Stimulated activated CD8-positive, alpha-beta memory T cell treated with anti-CD3 and anti-CD28 coated beads, Interleukin-4, amount 100 ng/mL, for 24 hours (primary cell): ENCODE results near the gene TMEM134.

Experiments used
- DNase-seq: peaks from one replicate; pipeline ENCODE4 v3.0.0-alpha.2; 2020; ENCODE audit warnings: low read depth

TMEM134 gene

GRCh38 chr11:67458266-67458665 is 10.8 kb downstream of the TMEM134 start:
- DNase-seq, result no peak

- DNase-seq, result no peak
Measured at GRCh38 chr11:67457453-67457852, 11.6 kb downstream of the TMEM134 start.

DNA sequence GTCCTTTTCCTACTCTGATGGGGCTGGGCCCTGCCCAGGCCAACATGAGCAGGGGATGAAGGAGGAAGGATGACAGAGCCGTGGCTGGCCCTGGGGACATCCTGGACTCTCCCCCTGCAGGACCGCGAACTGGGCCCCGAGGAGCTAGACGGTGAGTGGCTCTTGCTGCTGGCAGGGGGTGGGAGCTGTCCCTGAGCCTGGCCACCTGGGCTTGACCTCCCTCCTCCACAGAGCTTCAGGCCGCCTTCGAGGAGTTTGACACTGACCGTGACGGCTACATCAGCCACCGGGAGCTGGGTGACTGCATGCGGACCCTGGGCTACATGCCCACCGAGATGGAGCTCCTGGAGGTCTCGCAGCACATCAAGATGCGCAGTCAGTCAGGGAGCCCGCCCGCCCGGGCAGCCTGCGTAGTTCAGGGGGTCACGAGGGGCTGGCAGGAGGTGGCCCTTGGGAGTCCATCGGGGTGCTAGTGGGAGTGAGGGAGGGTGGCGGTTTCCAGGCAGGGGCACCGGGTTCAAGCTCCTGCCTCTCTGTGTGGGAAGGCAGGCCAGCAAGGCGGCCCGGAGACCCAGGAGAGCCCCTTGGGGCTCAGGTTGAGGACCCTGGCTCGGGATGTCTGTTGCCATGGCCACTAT is 12.9 kb downstream of the TMEM134 start:
- DNase-seq, result no peak

DNA sequence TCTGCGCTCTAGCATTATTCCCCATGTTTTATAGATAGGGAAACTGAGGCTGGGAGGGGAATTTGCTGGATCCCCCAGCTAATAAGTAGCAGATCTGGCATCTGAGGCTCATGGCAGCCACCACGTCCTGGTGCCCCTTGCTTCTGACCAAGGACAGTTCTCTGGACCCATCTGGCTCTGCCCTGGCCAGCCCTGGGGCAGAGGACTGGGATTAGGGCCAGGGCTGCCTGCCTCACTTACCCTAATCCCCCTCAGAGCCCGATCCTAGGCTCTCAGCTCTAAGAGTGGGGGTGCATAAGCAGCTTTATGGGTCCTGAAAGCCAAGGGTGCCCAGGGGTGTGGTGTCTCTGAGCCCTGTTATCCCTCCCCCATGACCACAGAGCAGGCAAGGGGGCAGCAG is 14.0 kb downstream of the TMEM134 start, which contains the start of gene CABP4:
CABP4 (plus strand) TSS at position 301 of the 400 bp plus-strand sequence; CDS start at position 371, 70 bp downstream.
- DNase-seq, result no peak

DNA sequence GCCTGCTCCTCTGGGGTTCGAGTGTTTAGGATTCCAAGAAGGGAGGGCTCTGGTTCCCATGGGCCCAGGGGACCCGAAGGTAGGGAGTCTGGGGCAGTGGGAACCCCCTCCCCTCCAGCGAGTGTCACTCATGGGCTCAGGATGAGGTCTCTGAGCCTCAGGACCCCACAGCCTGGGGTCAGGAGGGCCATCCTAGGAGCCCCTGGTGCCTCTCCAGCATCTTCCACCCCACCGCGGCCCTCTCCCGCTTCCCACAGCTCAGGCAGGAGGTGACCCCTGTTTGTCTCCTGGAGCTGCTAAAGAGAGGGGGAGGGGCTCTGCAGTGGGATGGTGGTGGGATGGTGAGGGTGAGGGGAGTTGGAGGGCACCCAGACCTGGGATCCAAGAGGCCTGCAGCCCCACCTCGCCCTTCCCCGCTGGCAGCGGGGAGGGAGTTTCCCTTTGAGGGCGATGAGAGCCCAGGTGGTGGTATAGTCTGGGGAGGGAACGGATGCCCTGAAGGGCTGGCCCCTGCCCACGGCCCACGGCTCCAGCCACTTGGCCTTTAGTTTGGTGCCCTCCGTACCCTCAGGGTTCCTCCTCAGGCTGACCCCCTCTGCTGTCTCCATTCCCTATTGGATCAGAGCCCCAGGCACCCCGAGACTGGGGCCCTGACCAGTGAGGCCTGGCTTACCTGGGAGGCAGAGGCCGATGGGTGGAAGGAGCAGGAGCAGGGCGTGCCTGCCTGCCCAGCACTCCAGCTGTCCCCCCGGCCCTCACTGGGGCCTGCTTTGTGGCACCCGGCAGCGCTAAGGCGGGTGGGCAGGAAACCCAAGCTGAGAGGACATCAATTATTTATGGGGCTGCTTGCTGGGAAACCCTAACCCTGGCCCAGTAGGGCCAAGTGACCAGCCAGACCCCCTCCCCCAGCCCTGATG is 15.0 kb downstream of the TMEM134 start:
- DNase-seq, result no peak

- no peak for DNase-seq
Measured at GRCh38 chr11:67452141-67452952, 16.7 kb downstream of the TMEM134 start, which contains the start of gene GPR152. Gene GPR152, minus strand, starts transcription at chr11:67452729. Its CDS starts 5 bp downstream, at chr11:67452724.

DNA sequence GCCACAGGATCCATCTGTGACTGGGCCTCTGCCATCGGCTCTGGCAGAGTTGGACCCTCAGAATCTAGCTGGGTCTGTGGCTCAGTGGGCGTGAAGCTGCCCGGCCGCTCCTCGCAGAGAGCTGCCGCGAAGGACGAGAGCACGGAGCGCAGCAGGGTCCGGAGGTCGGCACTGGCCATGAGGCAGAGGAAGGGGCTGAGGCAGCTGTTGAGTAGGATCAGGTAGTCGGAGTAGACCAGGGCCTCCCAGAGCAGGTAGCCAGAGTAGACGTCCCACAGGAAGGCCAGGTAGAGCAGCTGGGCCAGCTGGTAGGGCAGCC is 17.4 kb downstream of the TMEM134 start:
- DNase-seq, result no peak

DNA sequence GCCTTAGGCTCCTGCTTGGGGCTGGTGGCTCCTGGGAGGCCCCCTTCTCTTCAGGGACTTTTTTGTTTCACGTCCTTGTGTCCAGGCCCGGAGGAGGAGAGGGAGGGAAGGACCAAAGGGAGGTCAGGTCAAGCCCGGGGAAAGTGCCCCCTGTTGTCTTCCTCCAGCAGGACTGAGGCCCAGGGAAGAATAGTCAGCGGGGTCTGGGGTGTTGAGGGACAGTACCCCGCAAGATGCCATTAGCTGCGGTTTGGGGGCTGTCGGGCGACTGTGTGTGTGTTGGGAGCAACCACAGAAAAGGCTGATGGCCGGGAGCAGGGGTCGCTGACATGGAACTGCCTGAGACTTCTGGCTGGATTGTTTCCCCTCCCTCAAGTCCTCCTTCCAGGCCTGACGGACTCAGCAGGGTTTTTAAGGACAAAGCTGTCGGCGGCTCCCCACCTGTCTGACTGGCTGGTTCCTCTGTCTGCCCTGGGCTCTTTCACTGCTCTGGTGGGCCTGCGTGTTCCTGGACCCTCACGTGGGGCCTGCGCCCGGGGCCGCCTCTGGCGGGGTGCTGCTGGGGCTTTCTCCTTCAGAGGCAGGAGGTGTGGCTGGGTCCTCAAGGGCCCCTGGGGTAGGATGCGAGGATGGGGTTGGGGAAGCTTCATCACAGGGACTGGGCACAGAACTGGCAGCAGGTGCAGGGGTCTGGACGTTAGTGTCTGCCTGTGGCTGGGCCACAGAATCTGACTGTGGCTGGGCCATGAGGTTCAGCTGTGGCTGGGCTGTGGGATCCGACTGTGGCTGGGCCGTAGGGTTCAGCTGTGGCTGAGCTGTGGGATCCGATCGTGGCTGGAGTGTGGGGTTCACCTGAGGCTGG is 18.0 kb downstream of the TMEM134 start:
- DNase-seq, result no peak

GRCh38 chr11:67449116-67449844 is 19.8 kb downstream of the TMEM134 start:
- DNase-seq, result no peak

GRCh38 chr11:67448220-67448609 is 20.8 kb downstream of the TMEM134 start:
- DNase-seq, result no peak

DNA sequence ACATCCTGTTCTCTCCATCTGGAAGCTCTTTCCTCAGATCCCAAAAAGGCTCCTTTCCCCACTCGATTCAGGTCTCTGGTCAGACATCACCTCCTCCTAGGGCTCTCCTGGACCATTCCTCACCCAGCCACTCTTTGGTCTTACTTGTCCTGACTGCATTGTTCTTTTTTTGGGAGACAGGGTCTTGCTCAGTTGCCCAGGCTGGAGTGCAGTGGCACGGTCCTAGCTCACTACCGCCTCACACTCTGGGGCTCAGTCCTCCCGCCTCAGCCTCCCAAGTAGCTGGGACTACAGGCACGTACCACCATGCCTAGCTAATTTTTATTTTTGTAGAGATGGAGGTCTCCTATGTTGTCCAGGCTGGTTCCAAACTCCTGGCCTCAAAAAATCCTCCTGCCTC is 23.5 kb downstream of the TMEM134 start:
- no peak for DNase-seq

GRCh38 chr11:67442504-67443404 is 26.3 kb downstream of the TMEM134 start:
- DNase-seq, result no peak

GRCh38 chr11:67441731-67442351 is 27.2 kb downstream of the TMEM134 start:
- DNase-seq, result no peak

DNA sequence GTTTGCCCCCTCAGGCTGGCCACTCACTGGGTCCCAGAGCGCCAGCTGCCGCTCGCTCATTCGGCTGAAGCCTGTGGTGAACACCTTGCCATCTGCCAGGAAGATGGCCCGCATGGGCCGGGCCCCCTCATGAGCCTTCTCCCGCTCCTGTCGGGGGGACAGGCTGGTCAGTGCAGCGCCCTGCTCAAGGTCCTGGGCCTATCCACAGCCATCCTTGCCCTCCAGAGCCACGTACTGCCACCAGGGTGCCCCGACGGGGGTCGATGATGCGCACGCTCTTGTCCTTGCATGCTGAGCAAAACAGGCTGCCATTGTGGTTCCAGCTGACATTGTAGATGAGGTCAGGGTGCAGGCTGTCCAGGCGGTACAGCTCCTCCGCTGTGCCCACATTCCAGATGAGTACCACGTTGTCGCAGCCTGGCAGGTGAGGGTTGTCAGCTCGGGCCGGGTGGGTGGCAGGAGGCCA is 27.9 kb downstream of the TMEM134 start:
- no peak for DNase-seq

GRCh38 chr11:67440229-67441097 is 28.6 kb downstream of the TMEM134 start:
- DNase-seq, result no peak

GRCh38 chr11:67439321-67440228 is 29.5 kb downstream of the TMEM134 start:
- DNase-seq, result no peak
